ENCODE measurements around the gene ALOX12B. TPM values are rescaled to one million over a fixed set of nuclear protein-coding genes. Genes with fewer than 3 reads are reported as not detected.

ALOX12B gene
- total and polyA plus RNA-seq, 2 donors (not counting 3 experiments of a cell fraction or from before 2014, with no cell fraction given): not detected

GRCh38 chr17:8055851-8056231 lies 31.7 kb downstream of the ALOX12B start:
- no TSS peak for BruUV-seq (replicated peaks)
- dilution Hi-C loops (cut with MboI; ENCODE audit: extremely low pct_ligation_motif_present, low sequenced_read_pairs): no loop called here
- POLR2A ChIA-PET: no interaction called here
- CTCF ChIA-PET: interaction anchor here (0.8 to 11.0 kb wide), 13 partner anchors 13 to 313 kb away, joined by 3 to 191 read pairs (median 16); no protein-coding TSS in a partner anchor
- H3K27me3 ChIP-seq (ENCODE audit: control insufficient read depth in 2 of 2, insufficient read depth in 2 of 2, low read length in 2 of 2): peaks cover 14 to 21% of the 10 kb centered on the region in 2 experiments
- H3K79me2 ChIP-seq (ENCODE audit: control insufficient read depth, insufficient read depth, low read length): no peaks in the 10 kb centered on the region
- H3K4me2 ChIP-seq (ENCODE audit: insufficient read depth, low read length): no peak overlapping the region
- DNase-seq (ENCODE audit: low read depth, low spot score): no peak
- H3K4me1 ChIP-seq (ENCODE audit: control insufficient read depth, extremely low read depth, insufficient read depth, low read length): peaks cover 11% of the 10 kb centered on the region
- H2AFZ ChIP-seq (ENCODE audit: low read depth, low read length): no peak overlapping the region
- no peak overlapping the region for H3K9ac ChIP-seq (replicated peaks; ENCODE audit: extremely low read depth, insufficient read depth, low read length)
- no peak for FAIRE-seq
- no peaks in the 10 kb centered on the region for H4K20me1 ChIP-seq (replicated peaks; ENCODE audit: control insufficient read depth, extremely low read depth, insufficient read depth, low read length)
- no peaks in the 10 kb centered on the region for H3K9me1 ChIP-seq (replicated peaks; ENCODE audit: control insufficient read depth, extremely low read depth, insufficient read depth, low read length)
- no peak overlapping the region for H3K4me3 ChIP-seq (replicated peaks in 1 of 3; ENCODE audit: insufficient read depth in 1 of 3, low read depth in 1 of 3, low read length in 3 of 3)
- no peak for TF ChIP-seq POLR2AphosphoS5 (IDR thresholded peaks at IDR 0.05; ENCODE audit: insufficient read depth, low read depth, low read length)
- no peak for TF ChIP-seq CTCF (IDR thresholded peaks at IDR 0.05; ENCODE audit: extremely low read depth in 1 of 2, insufficient read depth in 1 of 2, low read depth in 1 of 2, low read length in 2 of 2)
- no peak for TF ChIP-seq JUN (IDR thresholded peaks at IDR 0.05; ENCODE audit: borderline replicate concordance, insufficient read depth, insufficient read length, low read depth)
- no peak for TF ChIP-seq MAX (IDR thresholded peaks at IDR 0.05; ENCODE audit: insufficient read depth, insufficient read length)
- TF ChIP-seq FOS (IDR thresholded peaks at IDR 0.05; ENCODE audit: borderline replicate concordance, insufficient read depth, low read length): no peak
- no peak for TF ChIP-seq EZH2 (IDR thresholded peaks at IDR 0.05; ENCODE audit: borderline replicate concordance, low read depth, low read length, severe bottlenecking)
- TF ChIP-seq POLR2A (IDR thresholded peaks at IDR 0.05; ENCODE audit: low read depth, low read length): no peak
- TF ChIP-seq GATA2 (IDR thresholded peaks at IDR 0.05; ENCODE audit: insufficient read depth, insufficient read length, low read depth, low read length): no peak
- TF ChIP-seq MYC (IDR thresholded peaks at IDR 0.05; ENCODE audit: low read depth, low read length): no peak
- no peaks in the 10 kb centered on the region for H3K9me3 ChIP-seq (replicated peaks; ENCODE audit: control insufficient read depth, insufficient read depth, low read length)
- peak overlapping the region; percentile 28 for H3K27ac ChIP-seq (ENCODE audit: insufficient read depth, low read depth, low read length)
- no peaks in the 10 kb centered on the region for H3K36me3 ChIP-seq (ENCODE audit: control insufficient read depth in 2 of 2, extremely low read depth in 1 of 2, insufficient read depth in 2 of 2, low read length in 2 of 2)
- intact Hi-C loops (cut with micrococcal nuclease): loop anchor here (2.0 to 5.0 kb wide), 2 partner anchors 39 to 234 kb away; no protein-coding TSS in a partner anchor
